ENCODE results near the gene EEIG1. TPM values are rescaled to one million over a fixed set of nuclear protein-coding genes. Genes with fewer than 3 reads are reported as not detected.

EEIG1 gene
- polyA plus RNA-seq, 1 donor: 19.2 TPM

GRCh38 chr9:127974769-127975261 is 6.0 kb downstream of the EEIG1 start:
- no peak for DNase-seq (ENCODE audit: low read depth)

DNA sequence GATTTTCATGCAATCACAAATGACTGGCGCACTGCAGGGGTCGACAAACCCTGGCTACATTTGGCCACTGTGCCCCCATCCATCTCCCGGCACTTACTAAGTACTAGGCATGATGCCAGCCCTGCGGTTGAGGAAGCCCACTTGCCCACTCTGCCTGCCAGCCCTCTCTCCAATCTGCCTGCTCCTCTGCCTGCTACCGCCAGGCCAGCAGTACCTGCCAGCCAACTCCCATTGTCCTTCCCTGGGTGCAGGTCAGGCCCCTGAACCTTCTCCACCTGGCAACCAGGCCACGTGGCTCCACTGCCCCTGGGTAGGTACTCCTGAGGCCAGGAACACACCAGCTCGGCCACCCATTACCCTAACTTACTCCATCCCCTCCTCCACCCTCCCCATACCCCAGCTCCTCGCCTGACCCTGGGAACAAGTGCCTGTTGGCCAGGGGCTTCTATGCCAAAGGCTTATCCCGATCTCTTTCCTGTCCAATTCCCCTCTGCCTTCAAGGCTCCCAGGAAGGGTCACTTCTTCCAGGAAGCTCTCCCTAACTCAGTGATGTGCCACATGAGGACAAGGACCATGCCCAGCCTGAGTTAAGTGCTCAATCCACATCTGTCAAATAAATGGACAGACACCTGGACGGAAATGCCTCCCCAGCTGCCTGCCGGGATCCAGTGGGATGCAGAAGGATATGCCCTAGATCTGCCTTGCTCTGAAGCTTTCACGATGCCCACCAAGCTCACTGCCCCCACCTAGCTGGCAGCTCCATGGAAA is 6.6 kb downstream of the EEIG1 start:
- no peak for DNase-seq (ENCODE audit: low read depth)

DNA sequence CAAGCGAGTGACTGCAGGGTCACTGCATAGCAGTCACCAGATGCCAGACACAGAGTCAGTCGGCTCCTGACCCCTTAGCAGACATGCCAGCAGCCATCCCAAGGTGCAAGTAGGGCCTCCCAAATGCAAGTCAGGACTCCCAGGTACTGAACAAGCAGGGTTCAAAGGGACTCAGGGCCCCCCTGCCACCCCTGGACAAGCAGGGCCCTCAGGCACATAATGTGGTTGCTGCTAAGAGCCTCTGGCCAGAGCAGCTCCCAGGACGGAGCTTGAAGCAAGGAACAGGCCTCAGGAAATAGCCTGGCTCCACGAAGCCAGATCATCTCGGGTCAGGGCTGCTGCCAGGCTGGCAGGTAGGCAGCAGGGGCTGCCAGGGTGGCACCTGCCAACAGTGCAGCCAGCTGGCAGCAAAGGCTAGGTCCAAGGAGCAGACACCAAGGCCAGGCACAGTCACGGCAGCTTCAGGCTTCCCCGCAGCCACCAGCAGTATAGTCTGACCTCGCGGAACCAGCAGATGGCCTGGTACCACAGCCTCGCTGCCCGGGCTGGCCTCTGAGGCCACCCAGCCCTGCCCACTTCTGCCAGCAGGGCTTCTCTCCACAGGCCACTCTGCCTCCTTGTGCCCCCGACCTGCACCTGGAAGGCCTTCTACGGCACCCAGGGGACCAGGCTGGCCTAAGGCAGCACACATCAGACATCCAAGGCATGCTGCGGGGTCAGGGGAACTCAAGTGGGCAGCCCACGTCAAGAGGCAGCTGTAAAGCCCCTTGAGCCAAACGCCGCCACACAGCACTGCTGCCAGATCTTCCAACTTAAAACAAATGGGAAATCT is 7.4 kb downstream of the EEIG1 start:
- no peak for DNase-seq (ENCODE audit: low read depth)

DNA sequence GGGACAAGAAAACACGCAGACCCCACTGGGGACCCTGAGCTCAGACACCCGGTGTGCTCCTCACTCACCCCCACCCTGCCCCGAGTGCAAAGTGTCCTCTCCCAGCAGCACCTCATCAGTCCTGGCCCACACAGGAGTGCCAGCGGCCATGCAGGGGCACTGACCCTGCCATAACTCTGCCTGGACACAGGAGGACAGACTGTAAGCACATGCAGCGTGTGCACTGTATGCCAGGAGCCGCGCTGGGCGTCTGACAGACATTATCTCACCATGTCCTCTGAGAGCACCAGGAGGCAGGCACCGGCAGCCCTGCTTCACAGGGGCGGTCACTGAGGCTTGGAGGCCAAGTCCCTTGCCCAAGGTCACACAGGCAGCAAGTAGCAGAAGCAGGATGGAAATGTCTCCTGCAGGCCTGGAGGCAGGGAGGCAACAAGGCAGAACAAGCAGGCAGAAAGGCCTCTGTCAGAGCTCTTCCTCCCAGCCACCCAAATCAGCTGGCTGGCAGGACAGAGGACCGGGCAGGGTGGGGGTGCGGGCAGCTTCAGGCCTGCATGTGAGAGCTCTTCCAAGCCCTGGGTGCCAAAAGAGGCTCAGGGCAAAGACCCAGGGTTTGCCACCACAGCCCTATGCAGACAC is 8.4 kb downstream of the EEIG1 start:
- no peak for DNase-seq (ENCODE audit: low read depth)

DNA sequence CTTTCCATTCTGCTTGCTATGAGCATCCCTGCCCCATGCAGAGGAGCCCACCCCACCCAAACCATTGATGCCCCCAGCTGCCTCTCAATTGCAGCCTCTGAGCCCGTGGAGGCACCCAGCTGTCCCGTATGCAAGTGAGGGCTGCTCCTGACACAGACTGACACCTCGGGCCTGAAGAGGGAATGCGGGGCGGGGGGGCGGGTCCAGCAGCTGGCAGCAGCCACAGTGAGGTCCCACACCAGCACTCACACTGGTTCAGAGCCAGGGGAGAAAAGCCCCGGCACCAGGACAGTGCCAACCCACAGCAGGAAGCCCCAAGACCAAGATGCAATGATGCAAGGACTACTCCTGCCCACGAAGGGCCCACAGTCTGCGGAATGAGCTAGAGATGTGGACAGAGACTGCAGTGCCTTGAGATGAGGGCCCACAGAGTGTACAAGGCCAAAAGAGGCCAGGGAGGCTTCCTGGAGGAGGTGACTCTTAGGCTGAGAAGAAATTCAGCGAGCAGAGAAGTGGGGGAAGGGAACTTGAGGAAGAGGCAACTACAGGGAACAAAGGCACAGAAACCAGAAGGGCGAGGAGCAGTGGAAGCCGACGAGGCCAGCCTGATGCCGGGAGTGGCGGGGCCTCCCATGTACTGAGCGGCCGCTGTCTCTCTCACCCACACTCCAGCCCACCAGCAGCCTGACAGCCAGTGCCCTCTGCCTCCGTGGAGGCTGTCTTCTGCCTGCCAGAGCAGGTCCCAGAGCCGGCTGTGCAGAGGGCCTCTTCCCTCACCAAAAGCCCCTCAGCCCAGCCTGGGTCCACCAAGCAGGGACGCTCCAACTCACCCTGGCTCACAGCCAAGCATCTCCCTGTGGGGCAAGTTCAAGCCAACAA is 9.2 kb downstream of the EEIG1 start:
- DNase-seq (ENCODE audit: low read depth): no peak

DNA sequence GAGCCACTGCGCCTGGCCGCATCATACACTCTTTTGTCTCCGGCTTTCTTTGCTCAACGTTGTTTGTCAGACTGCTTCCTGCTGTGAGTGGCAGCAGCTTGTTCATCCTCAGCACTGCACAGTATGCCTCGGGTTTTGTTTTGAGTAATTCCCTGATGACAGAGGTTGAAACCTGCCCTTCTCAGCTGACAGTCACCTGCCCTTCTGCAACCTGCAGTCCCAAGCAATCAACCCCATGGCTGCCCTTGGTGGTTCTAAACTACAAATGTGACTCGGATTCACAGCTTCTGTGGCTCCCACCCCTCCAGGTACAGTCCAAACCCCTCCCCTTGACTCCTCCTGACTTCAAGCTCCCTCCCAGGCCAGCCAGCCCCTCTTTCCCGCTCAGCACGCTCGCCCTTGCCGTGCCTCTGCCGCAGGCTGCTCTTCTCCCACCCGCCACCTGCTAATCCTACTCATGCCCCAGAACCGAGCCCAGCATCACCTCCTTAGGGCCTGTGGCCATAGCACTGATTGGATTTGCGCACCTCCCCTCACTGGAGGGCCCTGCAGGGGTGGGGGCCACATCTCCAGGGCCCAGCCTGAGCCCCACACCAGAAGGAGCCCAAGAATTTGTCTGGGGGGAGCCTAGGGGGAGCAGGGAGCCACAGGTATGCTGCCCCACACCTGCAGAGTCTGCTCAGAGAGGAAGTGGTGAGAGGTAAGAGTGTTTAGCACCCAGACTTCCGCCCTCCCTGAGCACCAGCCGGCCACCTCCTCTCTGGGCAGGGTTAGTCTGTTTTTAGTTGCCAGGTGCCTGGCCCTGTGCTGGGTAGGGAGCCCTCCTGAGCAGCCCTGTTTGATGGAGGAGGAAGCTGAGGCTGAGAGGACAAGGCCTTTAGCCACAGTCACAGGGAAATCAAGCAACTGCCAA is 10.1 kb downstream of the EEIG1 start:
- DNase-seq (ENCODE audit: low read depth): no peak

GRCh38 chr9:127968700-127969383 is 11.9 kb downstream of the EEIG1 start:
- no peak for DNase-seq (ENCODE audit: low read depth)

DNA sequence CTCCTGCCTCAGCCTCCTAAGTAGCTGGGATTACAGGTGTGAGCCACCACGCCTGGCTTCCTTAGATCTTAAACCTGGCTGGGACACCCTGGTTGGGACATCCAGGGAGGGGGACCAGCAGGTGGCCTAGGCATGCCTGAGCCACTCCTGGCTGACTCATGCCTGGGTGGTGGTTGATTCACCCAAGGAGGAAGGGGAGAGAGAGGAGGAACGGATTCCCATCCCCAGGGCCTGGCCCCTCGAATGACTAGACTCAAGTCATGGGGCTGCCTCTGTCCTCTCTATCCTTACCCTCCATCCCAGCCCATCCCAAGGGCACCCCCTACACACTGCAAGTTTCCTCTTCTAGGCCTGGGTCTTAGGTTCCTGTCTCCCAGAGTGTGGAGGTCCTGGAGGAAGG is 12.7 kb downstream of the EEIG1 start:
- DNase-seq (ENCODE audit: low read depth): no peak

DNA sequence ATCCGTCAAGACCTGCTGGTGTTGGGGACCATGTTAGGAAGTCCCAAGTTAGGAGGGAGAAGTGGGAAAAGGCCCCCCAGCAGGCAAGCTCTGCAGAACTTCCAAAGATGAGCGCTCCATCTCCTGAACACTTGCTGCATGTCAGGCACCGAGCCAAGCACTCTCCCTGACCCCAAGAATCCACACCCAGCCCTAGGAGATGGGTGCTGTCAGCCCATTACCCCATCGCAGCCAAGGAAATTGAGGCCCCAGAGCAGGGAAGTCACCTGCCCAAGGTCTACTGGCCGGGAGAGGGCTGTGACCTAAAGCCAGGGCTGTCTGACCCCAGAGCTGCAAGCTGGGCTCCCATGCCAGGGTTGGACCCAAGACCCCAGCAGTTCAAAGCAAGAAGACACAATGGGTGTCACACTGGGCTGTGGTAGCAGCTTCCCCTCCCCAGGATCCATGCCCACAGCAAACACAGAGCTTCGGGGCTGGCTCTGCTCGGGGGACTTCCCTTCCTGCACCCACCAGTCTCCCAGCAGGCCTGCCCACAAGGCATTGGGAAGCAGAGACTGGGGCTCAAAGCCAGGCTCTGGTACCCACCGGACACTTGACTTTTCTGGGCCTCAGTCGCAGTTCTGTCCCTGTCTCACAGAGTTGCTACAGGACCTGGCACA is 13.5 kb downstream of the EEIG1 start:
- no peak for DNase-seq (ENCODE audit: low read depth)

DNA sequence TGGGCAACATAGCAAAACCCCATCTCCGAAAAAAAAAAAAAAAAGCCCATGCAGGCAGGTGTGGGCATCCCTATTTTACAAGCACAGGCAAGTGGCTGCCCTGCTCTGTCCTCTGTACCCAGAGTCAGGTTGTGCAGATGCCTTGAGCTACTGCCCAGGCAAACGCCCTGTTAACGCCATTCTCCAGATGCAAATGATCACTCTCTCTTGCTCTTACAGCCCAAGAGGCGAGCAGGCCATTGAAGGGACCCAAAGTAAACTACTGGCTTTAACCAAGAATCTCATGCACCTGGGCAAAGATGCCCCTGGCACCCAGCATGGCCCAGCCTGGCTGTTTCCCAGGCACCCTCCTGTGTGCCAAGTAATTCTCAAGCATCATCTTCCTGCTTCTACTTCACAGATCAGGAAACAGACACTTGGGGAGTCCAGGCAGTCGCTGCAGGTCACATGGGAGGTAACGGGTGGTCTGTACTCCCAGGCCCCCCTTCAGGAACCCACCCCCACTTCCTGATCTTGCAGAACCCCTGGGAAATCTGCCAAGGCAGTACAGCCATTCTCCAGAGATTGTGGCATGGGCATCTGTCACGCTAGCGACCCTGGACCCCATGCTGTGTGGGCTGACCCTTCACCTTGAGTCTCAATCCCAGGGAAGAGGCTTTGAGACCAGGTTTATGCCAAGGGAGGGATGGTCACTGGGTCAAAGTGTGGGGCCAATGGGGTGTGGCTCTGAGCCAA is 14.2 kb downstream of the EEIG1 start:
- DNase-seq (ENCODE audit: low read depth): no peak

- DNase-seq (ENCODE audit: low read depth): no peak
Measured at GRCh38 chr9:127965953-127966352, 14.8 kb downstream of the EEIG1 start.

- no peak for DNase-seq (ENCODE audit: low read depth)
Measured at GRCh38 chr9:127963359-127964064, 17.3 kb downstream of the EEIG1 start.

- no peak for DNase-seq (ENCODE audit: low read depth)
Measured at GRCh38 chr9:127963041-127963358, 17.8 kb downstream of the EEIG1 start.

GRCh38 chr9:127962278-127962677 is 18.5 kb downstream of the EEIG1 start:
- DNase-seq (ENCODE audit: low read depth): no peak

GRCh38 chr9:127961613-127962155 is 19.1 kb downstream of the EEIG1 start:
- no peak for DNase-seq (ENCODE audit: low read depth)

GRCh38 chr9:127961155-127961490 is 19.7 kb downstream of the EEIG1 start:
- DNase-seq (ENCODE audit: low read depth): no peak

DNA sequence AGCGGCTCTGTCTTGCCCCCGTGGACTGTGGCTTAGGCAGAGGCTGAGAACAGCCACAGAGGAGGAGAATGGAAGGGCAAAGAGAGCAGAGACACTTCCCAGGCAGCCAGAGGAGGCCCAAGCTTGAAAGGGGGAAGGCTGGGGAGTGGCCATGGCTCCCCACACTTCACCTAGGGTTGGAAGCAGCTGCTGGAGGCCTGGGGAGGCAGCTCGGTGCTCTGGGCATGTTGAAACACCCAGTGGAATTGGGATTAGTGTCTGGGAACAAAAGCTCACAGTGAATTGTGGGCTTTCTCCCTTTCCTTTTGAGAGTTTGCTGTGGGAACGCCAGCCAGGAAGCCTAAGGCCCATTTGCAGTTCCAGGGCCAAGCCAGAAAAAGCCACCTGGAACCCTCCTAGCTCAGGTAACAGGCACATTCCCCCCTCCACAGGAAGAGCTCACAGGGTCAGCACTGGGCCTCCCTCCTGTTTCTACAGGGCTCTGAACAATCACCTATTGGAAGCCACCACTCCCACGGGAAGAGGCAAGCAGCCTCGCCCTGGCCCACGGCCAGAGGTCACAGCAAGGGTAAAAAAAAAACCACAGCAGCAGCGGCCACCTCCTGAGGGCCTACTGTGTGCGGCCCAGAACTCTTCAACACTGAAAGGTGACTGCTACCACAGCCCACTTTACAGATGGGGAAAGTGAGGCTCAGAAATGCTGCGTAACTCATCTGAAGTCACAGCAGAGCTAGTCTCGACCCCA is 20.2 kb downstream of the EEIG1 start:
- DNase-seq (ENCODE audit: low read depth): no peak
